Lower leg skin (tissue), 4 donors: ENCODE data around the gene NMNAT2. TPM values are rescaled to one million over a fixed set of nuclear protein-coding genes. Genes with fewer than 3 reads are reported as not detected.

Experiments
- DNase-seq, 2 donors: peaks; one replicate each; pipeline ENCODE4 v3.0.0-alpha.2; 2019; ENCODE audit warnings: low spot score in 2 of 2
- H3K4me3 ChIP-seq: fragments of 200-600 bp; sonication (generic); 2 replicates; pipeline ENCODE4 v1.5.1; 2017; ENCODE audit warnings: mild to moderate bottlenecking, low read depth; ENCODE audit not compliant: poor library complexity, severe bottlenecking
- POLR2A ChIP-seq, 2 donors: fragments of 450-650 bp; IDR thresholded peaks; one replicate each; pipeline ENCODE4 v1.6.1; 2016 to 2017; ENCODE audit warnings: antibody characterized with exemption in 2 of 2, mild to moderate bottlenecking in 1 of 2, moderate library complexity in 1 of 2
- WGBS, 2 donors: methylation state at CpG; one replicate each; pipeline ENCODE4 v1.1.5; 2018; 5-methylcytosine and 5-hydroxymethylcytosine counted together
- intact Hi-C: fragments of 100-400 bp; cut with DNase I; formaldehyde crosslinking; loops from one replicate; pipeline ENCODE4 v1.15.0; 2023; ENCODE audit warnings: low total_unique reads
- total RNA-seq, 4 donors: library from RNA; depleted of rRNA; stranded (reverse); fragments of >200 nt; gene quantifications; one replicate each; pipeline ENCODE4 v1.1.0, GENCODE V29; 2016
- TF ChIP-seq, protein P1 (sequence below), 3 donors: fragments of 450-650 bp; IDR thresholded peaks; one replicate each; pipeline ENCODE4 v1.5.1; 2016; ENCODE audit warnings: antibody characterized with exemption in 3 of 3, mild to moderate bottlenecking in 3 of 3, moderate library complexity in 2 of 3

The NMNAT2 gene
- total RNA-seq, 4 donors from 2014 or later, result 0.23 to 0.34 (median 0.34) TPM; not detected in 1

- no peak for TF ChIP-seq POLR2A (IDR thresholded peaks at IDR 0.05)
- TF ChIP-seq, protein P1, sequence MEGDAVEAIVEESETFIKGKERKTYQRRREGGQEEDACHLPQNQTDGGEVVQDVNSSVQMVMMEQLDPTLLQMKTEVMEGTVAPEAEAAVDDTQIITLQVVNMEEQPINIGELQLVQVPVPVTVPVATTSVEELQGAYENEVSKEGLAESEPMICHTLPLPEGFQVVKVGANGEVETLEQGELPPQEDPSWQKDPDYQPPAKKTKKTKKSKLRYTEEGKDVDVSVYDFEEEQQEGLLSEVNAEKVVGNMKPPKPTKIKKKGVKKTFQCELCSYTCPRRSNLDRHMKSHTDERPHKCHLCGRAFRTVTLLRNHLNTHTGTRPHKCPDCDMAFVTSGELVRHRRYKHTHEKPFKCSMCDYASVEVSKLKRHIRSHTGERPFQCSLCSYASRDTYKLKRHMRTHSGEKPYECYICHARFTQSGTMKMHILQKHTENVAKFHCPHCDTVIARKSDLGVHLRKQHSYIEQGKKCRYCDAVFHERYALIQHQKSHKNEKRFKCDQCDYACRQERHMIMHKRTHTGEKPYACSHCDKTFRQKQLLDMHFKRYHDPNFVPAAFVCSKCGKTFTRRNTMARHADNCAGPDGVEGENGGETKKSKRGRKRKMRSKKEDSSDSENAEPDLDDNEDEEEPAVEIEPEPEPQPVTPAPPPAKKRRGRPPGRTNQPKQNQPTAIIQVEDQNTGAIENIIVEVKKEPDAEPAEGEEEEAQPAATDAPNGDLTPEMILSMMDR (IDR thresholded peaks at IDR 0.05), result no peak
- no peak for DNase-seq
- WGBS, 2 donors, result 50 to 54% methylated on average over 5 of the region's 5 CpGs
- intact Hi-C loops, result no loop called here
- no peak overlapping the region for H3K4me3 ChIP-seq
Measured at GRCh38 chr1:183310753-183311479, 107.3 kb downstream of the NMNAT2 start.

GRCh38 chr1:183308719-183309118 lies 109.5 kb downstream of the NMNAT2 start:
- 95 to 96% methylated on average over 4 of the region's 4 CpGs for WGBS, 2 donors
- intact Hi-C loops, result no loop called here
- no peak for DNase-seq
- TF ChIP-seq POLR2A (IDR thresholded peaks at IDR 0.05), result no peak
- TF ChIP-seq, protein P1 (IDR thresholded peaks at IDR 0.05), result no peak
- H3K4me3 ChIP-seq, result no peak overlapping the region

- DNase-seq, result no peak
- TF ChIP-seq, protein P1 (IDR thresholded peaks at IDR 0.05), result no peak
- TF ChIP-seq POLR2A (IDR thresholded peaks at IDR 0.05), result no peak
- 52 to 55% methylated on average over 5 of the region's 5 CpGs for WGBS, 2 donors
- intact Hi-C loops, result no loop called here
- H3K4me3 ChIP-seq, result no peak overlapping the region
Measured at GRCh38 chr1:183306317-183307042, 111.7 kb downstream of the NMNAT2 start.

GRCh38 chr1:183304440-183305107 lies 113.6 kb downstream of the NMNAT2 start:
- no peak for DNase-seq
- intact Hi-C loops, result no loop called here
- 71 to 76% methylated on average over 7 of the region's 7 CpGs for WGBS, 2 donors
- no peak for TF ChIP-seq POLR2A (IDR thresholded peaks at IDR 0.05)
- TF ChIP-seq, protein P1 (IDR thresholded peaks at IDR 0.05), result no peak
- no peak overlapping the region for H3K4me3 ChIP-seq

DNA sequence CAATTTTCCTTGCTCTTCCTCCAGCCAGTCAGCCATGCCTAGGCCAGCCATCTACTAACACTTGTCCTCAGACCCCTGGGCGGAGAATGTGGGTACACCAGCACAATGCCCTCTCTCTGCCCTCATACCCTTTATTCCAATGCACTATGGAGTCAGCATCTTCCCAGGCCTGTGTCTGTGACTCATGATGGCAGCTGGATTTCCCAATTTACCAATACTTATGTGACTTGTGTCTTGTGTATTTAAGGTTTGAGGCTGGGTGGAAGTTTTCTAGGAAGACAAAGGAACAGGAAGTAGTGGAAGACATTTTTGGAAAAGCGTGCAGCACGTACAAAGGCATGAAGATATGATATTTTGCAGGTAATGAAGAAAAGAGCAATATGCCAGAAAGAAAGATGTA lies 114.3 kb downstream of the NMNAT2 start:
- no peak for TF ChIP-seq POLR2A (IDR thresholded peaks at IDR 0.05)
- 87 to 90% methylated on average over 3 of the region's 3 CpGs for WGBS, 2 donors
- H3K4me3 ChIP-seq, result no peak overlapping the region
- intact Hi-C loops, result no loop called here
- DNase-seq, result no peak

GRCh38 chr1:183303323-183303645 lies 114.9 kb downstream of the NMNAT2 start:
- intact Hi-C loops, result no loop called here
- 51 to 64% methylated on average over 4 of the region's 4 CpGs for WGBS, 2 donors
- no peak for DNase-seq
- no peak overlapping the region for H3K4me3 ChIP-seq
- TF ChIP-seq, protein P1 (IDR thresholded peaks at IDR 0.05), result no peak
- no peak for TF ChIP-seq POLR2A (IDR thresholded peaks at IDR 0.05)
